ENCODE data around the gene MFSD6. TPM values are rescaled to one million over a fixed set of nuclear protein-coding genes. Genes with fewer than 3 reads are reported as not detected.

Gene MFSD6
- total and polyA plus RNA-seq, 2 of the 8 experiments (the other 6 are each of a cell fraction or from before 2014, with no cell fraction given) = 1.8 to 5.1 TPM

- TF ChIP-seq CHD7 (IDR thresholded peaks at IDR 0.05; ENCODE audit: insufficient replicate concordance, low read length) (peak; percentile 10), POLR2AphosphoS5 (IDR thresholded peaks at IDR 0.05; ENCODE audit: low read depth, low read length) (peak; percentile 90), HDAC6 (IDR thresholded peaks at IDR 0.05; ENCODE audit: low read depth, low read length) (no peak), CHD2 (IDR thresholded peaks at IDR 0.05; ENCODE audit: low read length) (0 out of 2 replicates have a peak, but pooled peaks have one; percentile 8), SIN3A (conservative IDR thresholded peaks at IDR 0.05 in 1 of 2, IDR thresholded peaks at IDR 0.05 in 1 of 2; ENCODE audit: low read depth in 1 of 2, low read length in 2 of 2) (0 out of 4 replicates have a peak, but pooled peaks of 1 of the 2 experiments have one; percentile 32)
Measured at GRCh38 chr2:190534310-190535120, 126.4 kb downstream of the MFSD6 start, which contains the start of gene NEMP2 (continued).
